K562 (cell line): ENCODE data around the gene HAUS7. TPM values are rescaled to one million over a fixed set of nuclear protein-coding genes. Genes with fewer than 3 reads are reported as not detected.

ENCODE experiments used
- ATAC-seq: fragments of 200-7000 bp; cut with Tn5 transposase; 3 replicates; pipeline ENCODE4 v1.9.1; 2020; ENCODE audit warnings: moderate library complexity
- BruUV-seq: library from RNA; stranded (reverse); fragments of 400-500 nt; replicated peaks from 2 replicates; lab custom pipeline; 2021; lab: Mats Ljungman, UMichigan
- CTCF ChIA-PET: fragments of 300-600 bp; formaldehyde crosslinking; extraction: SDS; loops from one replicate; lab custom pipeline; 2021; ENCODE audit warnings: low intra/inter-chr PET ratio; lab: Yijun Ruan, JAX
- POLR2A ChIA-PET: fragments of 300-600, 350-650 bp; sonication (Branson Sonifier 250); formaldehyde crosslinking; extraction: SDS; loops from one replicate; lab custom pipeline; 2021; ENCODE audit warnings: antibody characterized with exemption, inconsistent platforms; lab: Yijun Ruan, JAX
- DNase-seq, 4 experiments: peaks; one replicate each; pipeline versions ENCODE4 v3.0.0 to v3.0.0-alpha.2; 2011 to 2018; ENCODE audit warnings: low spot score in 3 of 4, mixed read lengths in 3 of 4; ENCODE audit errors: extremely low read depth in 1 of 4
- FAIRE-seq: peaks from 2 replicates; lab custom pipeline; 2011; peaks lifted over from hg19 to GRCh38; lab: Jason Lieb, UNC
- H2AFZ ChIP-seq: 2 replicates; pipeline ENCODE4 v1.6.0; 2011; ENCODE audit warnings: low read depth, low read length, control low read depth, inconsistent platforms
- H3K27ac ChIP-seq: fragments of 200-600 bp; 3 replicates; pipeline ENCODE4 v1.8.0; 2011; ENCODE audit warnings: low read depth, mild to moderate bottlenecking, control low read depth, inconsistent platforms, low read length, moderate library complexity, mixed read lengths; ENCODE audit errors: extremely low read depth
- H3K27me3 ChIP-seq, 2 experiments: fragments of 300-600 bp in 1 of 2; 2 replicates in 1 of 2; 3 replicates in 1 of 2; pipeline versions ENCODE4 v1.6.0 to v1.8.0; 2011; ENCODE audit warnings: inconsistent platforms in 2 of 2, low read length in 2 of 2, mild to moderate bottlenecking in 1 of 2, mixed read lengths in 1 of 2, moderate library complexity in 1 of 2; ENCODE audit not compliant: control insufficient read depth in 2 of 2, insufficient read depth in 2 of 2
- H3K36me3 ChIP-seq: fragments of 300-600 bp; 3 replicates; pipeline ENCODE4 v1.8.0; 2011; ENCODE audit warnings: mild to moderate bottlenecking, low read length, inconsistent platforms; ENCODE audit not compliant: control insufficient read depth, insufficient read depth
- H3K4me1 ChIP-seq, 2 experiments: fragments of 200-600 bp in 1 of 2; replicated peaks in 1 of 2; 2 replicates in 1 of 2; 3 replicates in 1 of 2; pipeline versions ENCODE4 v1.5.1 to v1.8.0; 2011; ENCODE audit warnings: inconsistent platforms in 2 of 2, low read length in 2 of 2, mild to moderate bottlenecking in 1 of 2, mixed read lengths in 1 of 2, moderate library complexity in 1 of 2; ENCODE audit not compliant: control insufficient read depth in 2 of 2, insufficient read depth in 2 of 2
- H3K4me2 ChIP-seq: 2 replicates; pipeline ENCODE4 v1.6.1; 2011; ENCODE audit warnings: low read length, control low read depth, inconsistent platforms, mixed read lengths; ENCODE audit not compliant: insufficient read depth
- H3K4me3 ChIP-seq: fragments of 200-600 bp; sonication (generic), shearing (Covaris generic); 2 replicates; pipeline ENCODE4 v1.5.1; 2016; ENCODE audit warnings: control low read depth, inconsistent platforms
- H3K79me2 ChIP-seq: fragments of 200-600 bp; 3 replicates; pipeline ENCODE4 v1.8.0; 2011; ENCODE audit warnings: low read length, inconsistent platforms; ENCODE audit not compliant: control insufficient read depth, insufficient read depth
- H3K9ac ChIP-seq, 2 experiments: 2 replicates each; pipeline versions ENCODE4 v1.6.0 to v1.6.1; 2011; ENCODE audit warnings: low read depth in 2 of 2, low read length in 2 of 2, control low read depth in 1 of 2, inconsistent platforms in 1 of 2, mild to moderate bottlenecking in 1 of 2, mixed read lengths in 1 of 2; ENCODE audit not compliant: insufficient read depth in 1 of 2
- H3K9me1 ChIP-seq: one replicate; pipeline ENCODE4 v1.6.0; 2011; ENCODE audit warnings: inconsistent platforms, mild to moderate bottlenecking, low read length, moderate library complexity; ENCODE audit not compliant: control insufficient read depth, insufficient read depth
- H3K9me3 ChIP-seq: replicated peaks from 2 replicates; pipeline ENCODE4 v1.5.1; 2011; ENCODE audit warnings: low read depth, low read length, inconsistent platforms; ENCODE audit not compliant: control insufficient read depth, insufficient read depth
- H4K20me1 ChIP-seq: replicated peaks from 2 replicates; pipeline ENCODE4 v1.6.1; 2011; ENCODE audit warnings: low read length, inconsistent platforms, mixed read lengths; ENCODE audit not compliant: control insufficient read depth, insufficient read depth
- CREB1 ChIP-seq, 2 experiments: sonication (generic) in 1 of 2; formaldehyde crosslinking in 1 of 2; IDR thresholded peaks; 2 replicates each; pipeline versions ENCODE4 v1.6.1 to v1.8.0; 2012 to 2022; ENCODE audit warnings: inconsistent platforms in 1 of 2, mild to moderate bottlenecking in 1 of 2, missing genetic modification reagents in 1 of 2, moderate library complexity in 1 of 2
- ZKSCAN8 ChIP-seq: fragments of 200-800 bp; sonication (Bioruptor generic); IDR thresholded peaks from 2 replicates; pipeline ENCODE4 v1.6.1; 2016; ENCODE audit warnings: missing genetic modification characterization, missing compliant biosample characterization
- WGBS: fragments of 100-300 bp; shearing (Covaris generic); methylation state at CpG from one replicate; pipeline ENCODE4 v1.1.6; 2016; ENCODE audit warnings: low coverage, mixed read lengths; ENCODE audit not compliant: insufficient coverage; ENCODE audit errors: missing lambda C conversion rate; 5-methylcytosine and 5-hydroxymethylcytosine counted together
- in situ Hi-C: fragments of 300-500 bp; cut with MboI; formaldehyde crosslinking; loops from 4 replicates; pipeline ENCODE4 v1.15.0; 2018; ENCODE audit warnings: inconsistent platforms, mixed read lengths
- intact Hi-C: fragments of 100-400 bp; cut with micrococcal nuclease; formaldehyde crosslinking; loops from 2 replicates; pipeline ENCODE4 v1.14.2; 2022
- polyA plus RNA-seq, 8 experiments: library from polyadenylated mRNA; depleted of rRNA in 4 of 8; stranded (reverse) in 5 of 8; unstranded in 3 of 8; fragments of >200 nt; fragmentation: Nextera tagmentation in 2 of 8; fragmentation: Illumina TruSeq in 1 of 8; extraction: Ambion mirVana in 2 of 8; extraction: Trizol in 1 of 8; gene quantifications; 2 replicates each; pipeline versions ENCODE4 v1.2.1 to v1.2.3, GENCODE V29; 2011 to 2014; ENCODE audit warnings: inconsistent platforms in 1 of 8, missing spikeins in 1 of 8
- total RNA-seq, 7 experiments: library from RNA; depleted of rRNA in 6 of 7; stranded (reverse); fragments of >200 nt in 6 of 7; fragmentation: Illumina TruSeq in 2 of 7; extraction: Trizol in 2 of 7; gene quantifications; 2 replicates each; pipeline versions ENCODE4 v1.2.1 to v1.2.3, GENCODE V29; 2011 to 2021; ENCODE audit warnings: low replicate concordance in 1 of 7
- TF ChIP-seq, protein P1 (sequence below): fragments of 200-800 bp; sonication (Bioruptor generic); IDR thresholded peaks from 2 replicates; pipeline ENCODE4 v1.6.1; 2017; ENCODE audit warnings: missing genetic modification characterization, missing compliant biosample characterization
- TF ChIP-seq, protein P2 (sequence below): fragments of 450-650 bp; IDR thresholded peaks from one replicate; pipeline ENCODE4 v1.6.1; 2018; ENCODE audit warnings: mild to moderate bottlenecking, moderate library complexity; ENCODE audit not compliant: partially characterized antibody

Gene HAUS7
- total and polyA plus RNA-seq, 9 of the 15 experiments (the other 6 are each of a cell fraction or from before 2014, with no cell fraction given), result 10.0 to 94.9 (median 48.8) TPM

DNA sequence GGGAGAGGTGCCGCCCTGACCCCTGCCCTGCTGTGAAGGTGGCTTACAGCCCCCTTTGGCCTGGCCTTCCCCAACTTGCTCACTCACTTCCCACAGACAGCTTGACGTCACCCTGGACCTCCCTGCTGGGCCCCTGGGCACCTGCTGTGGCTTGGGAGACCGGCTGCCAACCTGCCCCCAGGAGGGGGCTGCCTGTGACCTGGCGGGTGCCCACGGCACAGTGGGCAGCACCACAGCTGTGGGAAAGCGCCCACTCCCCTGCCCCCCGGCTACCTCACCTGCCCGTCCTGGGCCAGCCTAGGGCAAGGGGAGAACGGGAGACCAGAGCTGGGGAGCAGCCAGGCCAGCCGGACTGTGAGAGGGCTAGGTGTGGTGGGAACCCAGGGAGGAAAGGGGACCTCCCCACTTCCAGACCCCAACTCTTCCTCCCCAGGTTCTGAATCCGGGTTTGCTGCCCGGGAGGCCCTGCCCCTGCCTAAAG lies 61.5 kb downstream of the HAUS7 start (continued):
- no peak for TF ChIP-seq CREB1 (IDR thresholded peaks at IDR 0.05)
- TF ChIP-seq CREB1 (CRISPR knock-in tag; IDR thresholded peaks at IDR 0.05), result no peak
- TF ChIP-seq ZKSCAN8 (CRISPR knock-in tag), result no peak
- TF ChIP-seq, all 486 proteins: peak for 0

DNA sequence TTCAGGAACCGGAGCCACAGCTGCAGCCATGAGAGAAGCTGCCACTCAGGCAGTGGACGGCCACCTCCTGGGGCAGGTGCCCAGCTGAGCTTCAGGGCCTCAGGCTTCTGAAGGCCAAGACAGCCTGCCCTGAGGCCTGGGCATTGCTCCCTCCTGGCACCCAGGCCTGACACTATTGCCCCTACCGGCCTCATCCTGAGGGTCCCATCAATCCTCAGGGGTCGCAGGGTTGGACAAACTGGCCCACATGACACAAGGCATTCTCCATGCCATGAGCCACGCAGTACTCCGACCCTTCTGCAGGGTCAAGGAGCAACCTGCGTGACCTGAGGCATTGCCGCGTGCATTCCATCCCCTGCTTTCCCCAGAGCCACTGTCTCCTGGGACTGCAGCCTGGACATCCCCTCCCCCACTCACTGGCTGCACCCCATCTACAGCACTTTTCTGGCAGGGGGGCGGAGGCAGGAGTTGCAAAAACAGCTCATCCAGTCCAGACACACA lies 62.1 kb downstream of the HAUS7 start:
- CTCF ChIA-PET, result no interaction called here
- no peak for FAIRE-seq
- H3K27me3 ChIP-seq, result no peaks in the 10 kb centered on the region
- no peaks in the 10 kb centered on the region for H4K20me1 ChIP-seq
- H3K27ac ChIP-seq, result no peak overlapping the region
- intact Hi-C loops, result no loop called here
- DNase-seq, result no peak
- H3K9me3 ChIP-seq, result no peaks in the 10 kb centered on the region
- ATAC-seq, result no peak
- no peak overlapping the region for H3K4me2 ChIP-seq
- H3K79me2 ChIP-seq, result peaks cover 9% of the 10 kb centered on the region
- no TSS peak for BruUV-seq
- H3K36me3 ChIP-seq, result no peaks in the 10 kb centered on the region
- H3K4me3 ChIP-seq, result no peak overlapping the region
- peaks cover 15 to 55% of the 10 kb centered on the region in 2 experiments; a peak in 4 of 5 replicates for H3K4me1 ChIP-seq
- H3K9me1 ChIP-seq, result no peaks in the 10 kb centered on the region
- 81% methylated on average over 5 of the region's 10 CpGs for WGBS
- POLR2A ChIA-PET, result interaction anchor here (0.6 kb wide), 1 partner anchor 685 kb away, joined by 4 read pairs; no protein-coding TSS in a partner anchor
- peak overlapping the region; percentile 79 for H2AFZ ChIP-seq
- TF ChIP-seq, protein P1, sequence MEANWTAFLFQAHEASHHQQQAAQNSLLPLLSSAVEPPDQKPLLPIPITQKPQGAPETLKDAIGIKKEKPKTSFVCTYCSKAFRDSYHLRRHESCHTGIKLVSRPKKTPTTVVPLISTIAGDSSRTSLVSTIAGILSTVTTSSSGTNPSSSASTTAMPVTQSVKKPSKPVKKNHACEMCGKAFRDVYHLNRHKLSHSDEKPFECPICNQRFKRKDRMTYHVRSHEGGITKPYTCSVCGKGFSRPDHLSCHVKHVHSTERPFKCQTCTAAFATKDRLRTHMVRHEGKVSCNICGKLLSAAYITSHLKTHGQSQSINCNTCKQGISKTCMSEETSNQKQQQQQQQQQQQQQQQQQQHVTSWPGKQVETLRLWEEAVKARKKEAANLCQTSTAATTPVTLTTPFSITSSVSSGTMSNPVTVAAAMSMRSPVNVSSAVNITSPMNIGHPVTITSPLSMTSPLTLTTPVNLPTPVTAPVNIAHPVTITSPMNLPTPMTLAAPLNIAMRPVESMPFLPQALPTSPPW (CRISPR knock-in tag), result 0 out of 2 replicates have a peak, but pooled peaks have one; percentile 10
- TF ChIP-seq, protein P2, sequence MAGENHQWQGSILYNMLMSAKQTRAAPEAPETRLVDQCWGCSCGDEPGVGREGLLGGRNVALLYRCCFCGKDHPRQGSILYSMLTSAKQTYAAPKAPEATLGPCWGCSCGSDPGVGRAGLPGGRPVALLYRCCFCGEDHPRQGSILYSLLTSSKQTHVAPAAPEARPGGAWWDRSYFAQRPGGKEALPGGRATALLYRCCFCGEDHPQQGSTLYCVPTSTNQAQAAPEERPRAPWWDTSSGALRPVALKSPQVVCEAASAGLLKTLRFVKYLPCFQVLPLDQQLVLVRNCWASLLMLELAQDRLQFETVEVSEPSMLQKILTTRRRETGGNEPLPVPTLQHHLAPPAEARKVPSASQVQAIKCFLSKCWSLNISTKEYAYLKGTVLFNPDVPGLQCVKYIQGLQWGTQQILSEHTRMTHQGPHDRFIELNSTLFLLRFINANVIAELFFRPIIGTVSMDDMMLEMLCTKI, result no peak
- peak overlapping the region in 1 of 2 experiments; percentile 74; a peak in 2 of 4 replicates for H3K9ac ChIP-seq
- in situ Hi-C loops, result no loop called here
